ENCODE data around the gene ARHGAP10.

Gene ARHGAP10

DNA sequence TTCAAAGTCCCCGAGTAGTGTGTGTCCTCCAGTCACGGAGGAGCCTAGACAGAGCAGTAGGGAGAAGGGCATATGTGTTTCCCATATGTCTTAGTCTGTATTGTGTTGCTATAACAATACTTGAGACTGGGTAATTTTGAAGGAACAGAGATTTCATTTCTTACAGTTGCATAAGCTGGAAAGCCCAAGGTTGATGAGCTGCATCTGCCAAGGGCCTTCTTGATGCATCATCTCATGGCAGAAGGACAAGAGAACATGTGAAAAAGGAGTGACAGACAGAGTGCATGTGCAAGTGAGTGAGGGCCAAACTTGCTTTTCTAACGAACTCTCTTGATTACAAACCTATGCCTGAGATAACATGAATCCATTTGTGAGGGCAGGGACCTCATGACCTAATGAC is 243.4 kb downstream of the ARHGAP10 start:
- DNase-seq (ENCODE audit: insufficient read length, low spot score) (no peak), FAIRE-seq (no peak)
- TF ChIP-seq POLR2AphosphoS5 (IDR thresholded peaks at IDR 0.05; ENCODE audit: low read depth, low read length) (no peak), PAX5 (IDR thresholded peaks at IDR 0.05; ENCODE audit: insufficient read depth, low read length, severe bottlenecking) (no peak), TAF1 (IDR thresholded peaks at IDR 0.05; ENCODE audit: low read depth, low read length) (no peak), SPI1 (IDR thresholded peaks at IDR 0.05; ENCODE audit: low read depth, low read length) (no peak), POU2F2 (IDR thresholded peaks at IDR 0.05; ENCODE audit: low read depth, low read length) (no peak), POLR2A (IDR thresholded peaks at IDR 0.05; ENCODE audit: low read depth, low read length) (no peak)

DNA sequence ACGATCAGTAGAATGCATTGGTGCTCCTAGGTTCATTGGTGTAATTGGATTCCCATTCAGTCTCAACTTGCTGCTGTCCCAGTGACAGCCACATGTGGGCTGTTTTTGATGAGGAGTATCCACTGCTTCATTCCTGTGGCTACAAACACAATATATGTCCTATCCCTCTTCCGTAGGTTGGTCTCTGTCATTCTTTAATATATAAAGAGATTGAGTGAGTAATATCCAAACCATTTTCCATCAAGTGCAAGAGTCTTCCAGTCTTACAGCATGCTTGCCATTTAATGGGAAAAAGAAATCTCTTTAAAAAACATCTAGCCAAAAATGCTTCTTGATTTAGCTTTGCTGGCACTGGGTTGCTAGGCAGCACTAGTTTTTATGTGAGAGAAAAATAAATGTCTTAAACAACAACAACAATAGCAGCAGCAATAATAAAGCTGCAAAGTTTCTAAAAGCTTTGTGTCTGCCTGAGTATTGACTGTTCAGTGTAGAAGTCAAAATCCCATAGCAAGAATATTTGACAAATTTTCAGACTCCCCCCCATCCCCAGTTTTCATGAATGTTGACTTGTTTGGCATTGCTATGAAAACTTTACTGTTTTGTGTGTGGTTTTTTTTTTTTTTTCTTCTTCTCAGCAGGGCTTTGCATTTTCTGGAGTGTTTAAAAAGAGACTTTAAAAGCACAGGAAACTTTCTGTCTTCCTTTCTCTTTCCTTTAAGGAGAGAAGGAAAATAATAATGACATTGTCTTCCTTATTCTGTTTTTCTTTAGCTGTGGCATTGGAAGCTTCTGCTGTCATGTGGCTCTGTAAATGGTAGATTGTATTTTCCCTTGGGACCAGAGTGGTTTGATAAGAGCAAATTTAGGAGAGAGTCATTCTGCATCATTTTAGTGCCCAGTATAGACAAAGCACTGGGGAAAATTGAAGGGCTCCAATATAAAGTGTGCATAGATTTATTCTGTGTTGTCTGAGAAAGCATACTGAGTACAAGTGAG is 244.3 kb downstream of the ARHGAP10 start:
- no peak for FAIRE-seq
- no peak for TF ChIP-seq SPI1 (IDR thresholded peaks at IDR 0.05; ENCODE audit: low read depth, low read length)
- no peak for TF ChIP-seq TAF1 (IDR thresholded peaks at IDR 0.05; ENCODE audit: low read depth, low read length)
- no peak for TF ChIP-seq POLR2AphosphoS5 (IDR thresholded peaks at IDR 0.05; ENCODE audit: low read depth, low read length)
- no peak for TF ChIP-seq POU2F2 (IDR thresholded peaks at IDR 0.05; ENCODE audit: low read depth, low read length)
- TF ChIP-seq POLR2A (IDR thresholded peaks at IDR 0.05; ENCODE audit: low read depth, low read length) = no peak
- no peak for TF ChIP-seq PAX5 (IDR thresholded peaks at IDR 0.05; ENCODE audit: insufficient read depth, low read length, severe bottlenecking)
- DNase-seq (ENCODE audit: insufficient read length, low spot score) = no peak

DNA sequence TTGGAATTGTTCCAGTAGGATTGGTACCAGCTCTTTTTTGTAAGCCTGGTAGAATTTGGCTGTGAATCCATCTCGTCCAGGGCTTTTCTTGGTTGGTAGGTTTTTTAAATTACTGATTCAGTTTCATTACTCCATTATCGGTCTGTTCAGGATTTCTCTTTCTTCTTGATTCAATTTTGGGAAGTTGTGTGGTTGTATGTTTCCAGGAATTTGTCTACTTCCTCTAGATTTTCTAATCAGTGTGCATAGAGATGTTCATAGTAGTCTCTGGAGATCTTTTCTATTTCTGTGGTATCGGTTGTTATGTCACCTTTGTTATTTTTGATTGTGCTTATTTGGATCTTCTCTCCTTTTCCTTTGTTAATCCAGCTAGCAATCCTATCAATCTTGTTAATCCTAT is 248.7 kb downstream of the ARHGAP10 start:
- DNase-seq (ENCODE audit: insufficient read length, low spot score) = no peak
- TF ChIP-seq PAX5 (IDR thresholded peaks at IDR 0.05; ENCODE audit: insufficient read depth, low read length, severe bottlenecking) = no peak
- TF ChIP-seq POLR2AphosphoS5 (IDR thresholded peaks at IDR 0.05; ENCODE audit: low read depth, low read length) = no peak
- TF ChIP-seq POLR2A (IDR thresholded peaks at IDR 0.05; ENCODE audit: low read depth, low read length) = no peak
- no peak for TF ChIP-seq TAF1 (IDR thresholded peaks at IDR 0.05; ENCODE audit: low read depth, low read length)
- TF ChIP-seq POU2F2 (IDR thresholded peaks at IDR 0.05; ENCODE audit: low read depth, low read length) = no peak
- TF ChIP-seq SPI1 (IDR thresholded peaks at IDR 0.05; ENCODE audit: low read depth, low read length) = no peak
- no peak for FAIRE-seq

GRCh38 chr4:147981305-147981704 is 249.4 kb downstream of the ARHGAP10 start:
- FAIRE-seq (peak; percentile 83), DNase-seq (ENCODE audit: insufficient read length, low spot score) (no peak)
- TF ChIP-seq POLR2A (IDR thresholded peaks at IDR 0.05; ENCODE audit: low read depth, low read length) (no peak), SPI1 (IDR thresholded peaks at IDR 0.05; ENCODE audit: low read depth, low read length) (no peak), TAF1 (IDR thresholded peaks at IDR 0.05; ENCODE audit: low read depth, low read length) (no peak), PAX5 (IDR thresholded peaks at IDR 0.05; ENCODE audit: insufficient read depth, low read length, severe bottlenecking) (no peak), POU2F2 (IDR thresholded peaks at IDR 0.05; ENCODE audit: low read depth, low read length) (no peak), POLR2AphosphoS5 (IDR thresholded peaks at IDR 0.05; ENCODE audit: low read depth, low read length) (no peak)

GRCh38 chr4:147984065-147984777 is 252.3 kb downstream of the ARHGAP10 start:
- DNase-seq (ENCODE audit: insufficient read length, low spot score) (peak; percentile 16), FAIRE-seq (peak; percentile 51)
- no peak for TF ChIP-seq POLR2AphosphoS5 (IDR thresholded peaks at IDR 0.05; ENCODE audit: low read depth, low read length)
- no peak for TF ChIP-seq PAX5 (IDR thresholded peaks at IDR 0.05; ENCODE audit: insufficient read depth, low read length, severe bottlenecking)
- no peak for TF ChIP-seq POU2F2 (IDR thresholded peaks at IDR 0.05; ENCODE audit: low read depth, low read length)
- TF ChIP-seq POLR2A (IDR thresholded peaks at IDR 0.05; ENCODE audit: low read depth, low read length) = no peak
- TF ChIP-seq SPI1 (IDR thresholded peaks at IDR 0.05; ENCODE audit: low read depth, low read length) = no peak
- TF ChIP-seq TAF1 (IDR thresholded peaks at IDR 0.05; ENCODE audit: low read depth, low read length) = no peak

GRCh38 chr4:147984778-147985138 is 252.9 kb downstream of the ARHGAP10 start:
- TF ChIP-seq SPI1 (IDR thresholded peaks at IDR 0.05; ENCODE audit: low read depth, low read length) (no peak), POLR2A (IDR thresholded peaks at IDR 0.05; ENCODE audit: low read depth, low read length) (no peak), PAX5 (IDR thresholded peaks at IDR 0.05; ENCODE audit: insufficient read depth, low read length, severe bottlenecking) (no peak)
- FAIRE-seq = no peak

DNA sequence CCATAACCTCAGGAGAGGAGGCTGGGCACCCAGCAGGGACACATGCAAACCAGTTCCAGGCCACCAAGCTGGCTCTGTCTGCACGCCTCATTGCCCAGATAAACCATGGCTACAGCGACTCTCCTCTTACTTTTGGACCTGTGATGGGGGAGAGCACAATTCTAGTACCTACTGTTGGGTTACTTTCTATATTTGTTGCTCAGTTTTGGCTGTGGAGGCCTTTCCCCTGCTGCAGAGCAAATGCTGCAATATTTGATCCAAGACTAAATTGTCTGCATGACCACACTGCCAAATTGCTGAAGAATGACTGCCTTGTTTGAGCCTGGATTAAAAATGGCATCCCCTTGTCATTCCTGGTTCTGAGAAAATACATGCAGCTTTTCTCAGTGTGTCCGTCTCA is 253.5 kb downstream of the ARHGAP10 start:
- DNase-seq (ENCODE audit: insufficient read length, low spot score) = no peak
- FAIRE-seq = no peak
- no peak for TF ChIP-seq POLR2AphosphoS5 (IDR thresholded peaks at IDR 0.05; ENCODE audit: low read depth, low read length)
- no peak for TF ChIP-seq TAF1 (IDR thresholded peaks at IDR 0.05; ENCODE audit: low read depth, low read length)
- TF ChIP-seq POU2F2 (IDR thresholded peaks at IDR 0.05; ENCODE audit: low read depth, low read length) = no peak
- TF ChIP-seq POLR2A (IDR thresholded peaks at IDR 0.05; ENCODE audit: low read depth, low read length) = no peak
- no peak for TF ChIP-seq SPI1 (IDR thresholded peaks at IDR 0.05; ENCODE audit: low read depth, low read length)
- no peak for TF ChIP-seq PAX5 (IDR thresholded peaks at IDR 0.05; ENCODE audit: insufficient read depth, low read length, severe bottlenecking)

More at GRCh38 chr4:147984778-147985138, 252.9 kb downstream of the ARHGAP10 start:
- DNase-seq (ENCODE audit: insufficient read length, low spot score) = no peak

- DNase-seq (ENCODE audit: insufficient read length, low spot score) (no peak), FAIRE-seq (no peak)
Measured at GRCh38 chr4:147987252-147987651, 255.4 kb downstream of the ARHGAP10 start.

More at GRCh38 chr4:147987252-147987651, 255.4 kb downstream of the ARHGAP10 start:
- TF ChIP-seq POU2F2 (IDR thresholded peaks at IDR 0.05; ENCODE audit: low read depth, low read length) (no peak), TAF1 (IDR thresholded peaks at IDR 0.05; ENCODE audit: low read depth, low read length) (no peak), PAX5 (IDR thresholded peaks at IDR 0.05; ENCODE audit: insufficient read depth, low read length, severe bottlenecking) (no peak), SPI1 (IDR thresholded peaks at IDR 0.05; ENCODE audit: low read depth, low read length) (peak; percentile 96)
